K562 (cell line): ENCODE measurements around the gene TRNAU1AP. TPM values are rescaled to one million over a fixed set of nuclear protein-coding genes. Genes with fewer than 3 reads are reported as not detected.
"Not testable (repeated sequence)": the region's sequence is repeated elsewhere in the genome, so short reads cannot be mapped to it uniquely, and the experiment has no call there.

Experiments used
- ATAC-seq: fragments of 200-7000 bp; cut with Tn5 transposase; 3 replicates; pipeline ENCODE4 v1.9.1; 2020; ENCODE audit warnings: moderate library complexity
- BruUV-seq: library from RNA; stranded (reverse); fragments of 400-500 nt; replicated peaks from 2 replicates; lab custom pipeline; 2021; lab: Mats Ljungman, UMichigan
- CTCF ChIA-PET: fragments of 300-600 bp; formaldehyde crosslinking; extraction: SDS; loops from one replicate; lab custom pipeline; 2021; ENCODE audit warnings: low intra/inter-chr PET ratio; lab: Yijun Ruan, JAX
- POLR2A ChIA-PET: fragments of 300-600, 350-650 bp; sonication (Branson Sonifier 250); formaldehyde crosslinking; extraction: SDS; loops from one replicate; lab custom pipeline; 2021; ENCODE audit warnings: antibody characterized with exemption, inconsistent platforms; lab: Yijun Ruan, JAX
- DNase-seq, 4 experiments: peaks; one replicate each; pipeline versions ENCODE4 v3.0.0 to v3.0.0-alpha.2; 2011 to 2018; ENCODE audit warnings: low spot score in 3 of 4, mixed read lengths in 3 of 4; ENCODE audit errors: extremely low read depth in 1 of 4
- FAIRE-seq: peaks from 2 replicates; lab custom pipeline; 2011; peaks lifted over from hg19 to GRCh38; lab: Jason Lieb, UNC
- H2AFZ ChIP-seq: 2 replicates; pipeline ENCODE4 v1.6.0; 2011; ENCODE audit warnings: low read depth, low read length, control low read depth, inconsistent platforms
- H3K27ac ChIP-seq: fragments of 200-600 bp; 3 replicates; pipeline ENCODE4 v1.8.0; 2011; ENCODE audit warnings: low read depth, mild to moderate bottlenecking, control low read depth, inconsistent platforms, low read length, moderate library complexity, mixed read lengths; ENCODE audit errors: extremely low read depth
- H3K27me3 ChIP-seq, 2 experiments: fragments of 300-600 bp in 1 of 2; 2 replicates in 1 of 2; 3 replicates in 1 of 2; pipeline versions ENCODE4 v1.6.0 to v1.8.0; 2011; ENCODE audit warnings: inconsistent platforms in 2 of 2, low read length in 2 of 2, mild to moderate bottlenecking in 1 of 2, mixed read lengths in 1 of 2, moderate library complexity in 1 of 2; ENCODE audit not compliant: control insufficient read depth in 2 of 2, insufficient read depth in 2 of 2
- H3K36me3 ChIP-seq: fragments of 300-600 bp; 3 replicates; pipeline ENCODE4 v1.8.0; 2011; ENCODE audit warnings: mild to moderate bottlenecking, low read length, inconsistent platforms; ENCODE audit not compliant: control insufficient read depth, insufficient read depth
- H3K4me1 ChIP-seq, 2 experiments: fragments of 200-600 bp in 1 of 2; replicated peaks in 1 of 2; 2 replicates in 1 of 2; 3 replicates in 1 of 2; pipeline versions ENCODE4 v1.5.1 to v1.8.0; 2011; ENCODE audit warnings: inconsistent platforms in 2 of 2, low read length in 2 of 2, mild to moderate bottlenecking in 1 of 2, mixed read lengths in 1 of 2, moderate library complexity in 1 of 2; ENCODE audit not compliant: control insufficient read depth in 2 of 2, insufficient read depth in 2 of 2
- H3K4me2 ChIP-seq: 2 replicates; pipeline ENCODE4 v1.6.1; 2011; ENCODE audit warnings: low read length, control low read depth, inconsistent platforms, mixed read lengths; ENCODE audit not compliant: insufficient read depth
- H3K4me3 ChIP-seq: fragments of 200-600 bp; sonication (generic), shearing (Covaris generic); 2 replicates; pipeline ENCODE4 v1.5.1; 2016; ENCODE audit warnings: control low read depth, inconsistent platforms
- H3K79me2 ChIP-seq: fragments of 200-600 bp; 3 replicates; pipeline ENCODE4 v1.8.0; 2011; ENCODE audit warnings: low read length, inconsistent platforms; ENCODE audit not compliant: control insufficient read depth, insufficient read depth
- H3K9ac ChIP-seq, 2 experiments: 2 replicates each; pipeline versions ENCODE4 v1.6.0 to v1.6.1; 2011; ENCODE audit warnings: low read depth in 2 of 2, low read length in 2 of 2, control low read depth in 1 of 2, inconsistent platforms in 1 of 2, mild to moderate bottlenecking in 1 of 2, mixed read lengths in 1 of 2; ENCODE audit not compliant: insufficient read depth in 1 of 2
- H3K9me1 ChIP-seq: one replicate; pipeline ENCODE4 v1.6.0; 2011; ENCODE audit warnings: inconsistent platforms, mild to moderate bottlenecking, low read length, moderate library complexity; ENCODE audit not compliant: control insufficient read depth, insufficient read depth
- H3K9me3 ChIP-seq: replicated peaks from 2 replicates; pipeline ENCODE4 v1.5.1; 2011; ENCODE audit warnings: low read depth, low read length, inconsistent platforms; ENCODE audit not compliant: control insufficient read depth, insufficient read depth
- H4K20me1 ChIP-seq: replicated peaks from 2 replicates; pipeline ENCODE4 v1.6.1; 2011; ENCODE audit warnings: low read length, inconsistent platforms, mixed read lengths; ENCODE audit not compliant: control insufficient read depth, insufficient read depth
- BMI1 ChIP-seq: fragments of 150-350 bp; IDR thresholded peaks from 2 replicates; pipeline ENCODE4 v1.6.1; 2014; ENCODE audit warnings: low read length
- HSF4 ChIP-seq: fragments of 250-450 bp; sonication (Bioruptor Pico); IDR thresholded peaks from 2 replicates; pipeline ENCODE4 v2.1.2; 2022; ENCODE audit warnings: mild to moderate bottlenecking, moderate library complexity, borderline replicate concordance
- SRSF3 ChIP-seq: fragments of 200-400 bp; formaldehyde crosslinking; IDR thresholded peaks from 2 replicates; pipeline ENCODE4 v1.6.1; 2016; ENCODE audit warnings: mild to moderate bottlenecking, low read length, moderate library complexity; ENCODE audit not compliant: insufficient read depth
- TEAD1 ChIP-seq, 2 experiments: fragments of 450-650 bp in 1 of 2; sonication (generic) in 1 of 2; formaldehyde crosslinking; IDR thresholded peaks; 2 replicates each; pipeline versions ENCODE4 v1.4.0 to v1.8.0; 2020 to 2022; ENCODE audit warnings: mild to moderate bottlenecking in 2 of 2, missing genetic modification reagents in 1 of 2
- WGBS: fragments of 100-300 bp; shearing (Covaris generic); methylation state at CpG from one replicate; pipeline ENCODE4 v1.1.6; 2016; ENCODE audit warnings: low coverage, mixed read lengths; ENCODE audit not compliant: insufficient coverage; ENCODE audit errors: missing lambda C conversion rate; 5-methylcytosine and 5-hydroxymethylcytosine counted together
- in situ Hi-C: fragments of 300-500 bp; cut with MboI; formaldehyde crosslinking; loops from 4 replicates; pipeline ENCODE4 v1.15.0; 2018; ENCODE audit warnings: inconsistent platforms, mixed read lengths
- intact Hi-C: fragments of 100-400 bp; cut with micrococcal nuclease; formaldehyde crosslinking; loops from 2 replicates; pipeline ENCODE4 v1.14.2; 2022
- polyA plus RNA-seq, 8 experiments: library from polyadenylated mRNA; depleted of rRNA in 4 of 8; stranded (reverse) in 5 of 8; unstranded in 3 of 8; fragments of >200 nt; fragmentation: Nextera tagmentation in 2 of 8; fragmentation: Illumina TruSeq in 1 of 8; extraction: Ambion mirVana in 2 of 8; extraction: Trizol in 1 of 8; gene quantifications; 2 replicates each; pipeline versions ENCODE4 v1.2.1 to v1.2.3, GENCODE V29; 2011 to 2014; ENCODE audit warnings: inconsistent platforms in 1 of 8, missing spikeins in 1 of 8
- total RNA-seq, 7 experiments: library from RNA; depleted of rRNA in 6 of 7; stranded (reverse); fragments of >200 nt in 6 of 7; fragmentation: Illumina TruSeq in 2 of 7; extraction: Trizol in 2 of 7; gene quantifications; 2 replicates each; pipeline versions ENCODE4 v1.2.1 to v1.2.3, GENCODE V29; 2011 to 2021; ENCODE audit warnings: low replicate concordance in 1 of 7

TRNAU1AP gene
- total and polyA plus RNA-seq, 9 of the 15 experiments (the other 6 are each of a cell fraction or from before 2014, with no cell fraction given): 34.9 to 110 (median 46.3) TPM

GRCh38 chr1:28592321-28593071 lies 39.6 kb downstream of the TRNAU1AP start:
- Histone ChIP-seq H3K79me2 (no peaks in the 10 kb centered on the region), H4K20me1 (peaks cover 11% of the 10 kb centered on the region), H3K36me3 (no peaks in the 10 kb centered on the region), H3K4me1 (peaks cover 4 to 13% of the 10 kb centered on the region in 2 experiments), H3K4me3 (no peak overlapping the region), H2AFZ (no peak overlapping the region), H3K27ac (no peak overlapping the region), H3K9ac (0 out of 4 replicates have a peak overlapping the region, but pooled peaks of 1 of the 2 experiments have one; percentile 40), H3K9me1 (no peaks in the 10 kb centered on the region), H3K4me2 (no peak overlapping the region), H3K27me3 (peaks cover 5 to 6% of the 10 kb centered on the region in 2 experiments; a peak in 3 of 5 replicates), H3K9me3 (no peaks in the 10 kb centered on the region)
- TF ChIP-seq SRSF3: no peak
- no peak for TF ChIP-seq TEAD1 (CRISPR knock-in tag; IDR thresholded peaks at IDR 0.05)
- TF ChIP-seq BMI1: no peak
- TF ChIP-seq HSF4 (CRISPR knock-in tag): no peak
- no TSS peak for BruUV-seq
- DNase-seq: peak in 2 of 4 experiments; percentile 69 to 71
- ChIA-PET CTCF (no interaction called here), POLR2A (interaction anchor here (0.6 to 1.1 kb wide), 3 partner anchors 10 to 147 kb away, joined by 3 to 12 read pairs (median 4); no protein-coding TSS in a partner anchor)
- in situ Hi-C loops (no loop called here), intact Hi-C loops (no loop called here)
- 38% methylated on average over 25 of the region's 81 CpGs for WGBS
- no peak for ATAC-seq
- no peak for FAIRE-seq

GRCh38 chr1:28593988-28594356 lies 41.1 kb downstream of the TRNAU1AP start:
- FAIRE-seq, H3K36me3 ChIP-seq, in situ Hi-C loops, H2AFZ ChIP-seq, H3K9me3 ChIP-seq, CTCF ChIA-PET, H3K4me3 ChIP-seq, DNase-seq, ATAC-seq, BruUV-seq, H3K4me2 ChIP-seq, H3K27me3 ChIP-seq, H3K9me1 ChIP-seq, H3K9ac ChIP-seq, intact Hi-C loops, H3K27ac ChIP-seq, H3K79me2 ChIP-seq: not testable (repeated sequence)
- POLR2A ChIA-PET: interaction anchor here (6.2 kb wide), 1 partner anchor 13 kb away, joined by 49 read pairs; no protein-coding TSS in a partner anchor
- Histone ChIP-seq H3K4me1 (peaks cover 4 to 13% of the 10 kb centered on the region in 2 experiments), H4K20me1 (peaks cover 11% of the 10 kb centered on the region)
- WGBS: 66% methylated on average over 3 of the region's 3 CpGs
